ENCODE data around the gene TXK.

TXK gene

DNA sequence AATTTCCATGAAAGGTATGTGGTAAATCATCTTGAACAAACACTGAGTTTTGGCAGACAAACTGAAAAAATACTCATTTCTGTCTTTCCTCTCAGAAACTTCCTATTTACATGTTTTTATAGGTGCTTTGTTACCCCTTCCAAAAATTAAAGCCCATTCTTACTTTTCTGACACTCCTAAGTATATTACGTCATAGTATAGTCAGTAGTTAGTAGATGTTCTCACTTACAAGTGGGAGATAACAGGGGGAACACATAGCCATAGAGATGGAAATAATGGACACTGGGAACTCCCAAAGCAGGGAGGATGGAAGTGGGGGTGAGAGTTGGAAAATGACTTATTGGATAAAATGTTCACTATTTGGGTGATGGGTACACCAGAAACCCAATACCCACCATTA, 28.8 kb downstream of the TXK start:
- H3K27me3 ChIP-seq (ENCODE audit: insufficient read depth, low read depth): no peaks in the 10 kb centered on the region
- H3K4me2 ChIP-seq: no peak overlapping the region
- TF ChIP-seq, protein P1, sequence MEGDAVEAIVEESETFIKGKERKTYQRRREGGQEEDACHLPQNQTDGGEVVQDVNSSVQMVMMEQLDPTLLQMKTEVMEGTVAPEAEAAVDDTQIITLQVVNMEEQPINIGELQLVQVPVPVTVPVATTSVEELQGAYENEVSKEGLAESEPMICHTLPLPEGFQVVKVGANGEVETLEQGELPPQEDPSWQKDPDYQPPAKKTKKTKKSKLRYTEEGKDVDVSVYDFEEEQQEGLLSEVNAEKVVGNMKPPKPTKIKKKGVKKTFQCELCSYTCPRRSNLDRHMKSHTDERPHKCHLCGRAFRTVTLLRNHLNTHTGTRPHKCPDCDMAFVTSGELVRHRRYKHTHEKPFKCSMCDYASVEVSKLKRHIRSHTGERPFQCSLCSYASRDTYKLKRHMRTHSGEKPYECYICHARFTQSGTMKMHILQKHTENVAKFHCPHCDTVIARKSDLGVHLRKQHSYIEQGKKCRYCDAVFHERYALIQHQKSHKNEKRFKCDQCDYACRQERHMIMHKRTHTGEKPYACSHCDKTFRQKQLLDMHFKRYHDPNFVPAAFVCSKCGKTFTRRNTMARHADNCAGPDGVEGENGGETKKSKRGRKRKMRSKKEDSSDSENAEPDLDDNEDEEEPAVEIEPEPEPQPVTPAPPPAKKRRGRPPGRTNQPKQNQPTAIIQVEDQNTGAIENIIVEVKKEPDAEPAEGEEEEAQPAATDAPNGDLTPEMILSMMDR (conservative IDR thresholded peaks at IDR 0.05; ENCODE audit: low read depth, low read length): no peak
- H3K79me2 ChIP-seq (ENCODE audit: insufficient read depth, low read depth): no peaks in the 10 kb centered on the region
- H4K20me1 ChIP-seq (ENCODE audit: insufficient read depth): no peaks in the 10 kb centered on the region
- H3K4me1 ChIP-seq (ENCODE audit: low read depth, poor library complexity, severe bottlenecking): peaks cover 47% of the 10 kb centered on the region
- no peak overlapping the region for H3K4me3 ChIP-seq (IDR thresholded peaks at IDR 0.05; ENCODE audit: insufficient read depth, low read depth, low read length)
- no peak overlapping the region for H2AFZ ChIP-seq (ENCODE audit: low read depth)
- no peak overlapping the region for H3K9ac ChIP-seq
- H3K27ac ChIP-seq: no peak overlapping the region
- no peaks in the 10 kb centered on the region for H3K36me3 ChIP-seq (ENCODE audit: insufficient read depth)

DNA sequence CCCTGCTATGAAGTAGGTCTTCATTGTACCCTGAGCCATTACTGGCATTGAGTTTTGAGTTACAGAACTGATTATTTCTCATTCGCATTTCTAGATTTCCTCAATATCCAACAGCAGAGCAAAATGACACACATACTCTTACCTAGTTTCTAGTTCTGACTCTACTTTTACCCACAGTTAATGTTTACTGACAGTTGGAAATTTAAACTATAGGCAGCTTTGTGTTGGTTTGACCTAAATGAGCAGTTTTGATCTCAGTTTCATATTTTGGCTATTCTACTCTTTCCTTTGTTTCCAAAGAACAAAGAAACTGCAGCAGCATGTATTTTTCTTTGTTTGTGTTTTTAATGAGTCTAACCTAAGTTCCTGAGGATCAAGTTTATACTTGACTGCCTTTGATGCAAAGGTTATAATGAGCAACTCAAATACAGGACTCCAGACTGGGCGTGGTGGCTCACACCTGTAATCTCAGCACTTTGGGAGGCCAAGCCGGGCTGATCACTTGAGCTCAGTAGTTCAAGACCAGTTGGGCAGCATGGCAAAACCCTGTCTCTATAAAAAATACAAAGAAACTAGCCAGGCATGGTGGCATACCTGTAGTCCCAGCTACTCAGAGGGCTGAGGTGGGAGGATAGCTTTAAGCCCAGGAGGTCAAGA, 30.4 kb downstream of the TXK start:
- no peaks in the 10 kb centered on the region for H3K27me3 ChIP-seq (ENCODE audit: insufficient read depth, low read depth)
- no peak overlapping the region for H2AFZ ChIP-seq (ENCODE audit: low read depth)
- H3K4me2 ChIP-seq: peak overlapping the region; percentile 16; the same call in 1 of the 2 replicates
- peak overlapping the region; percentile 86 for H3K27ac ChIP-seq
- H4K20me1 ChIP-seq (ENCODE audit: insufficient read depth): no peaks in the 10 kb centered on the region
- H3K4me1 ChIP-seq (ENCODE audit: low read depth, poor library complexity, severe bottlenecking): peaks cover 42% of the 10 kb centered on the region
- no peaks in the 10 kb centered on the region for H3K36me3 ChIP-seq (ENCODE audit: insufficient read depth)
- TF ChIP-seq, protein P1 (conservative IDR thresholded peaks at IDR 0.05; ENCODE audit: low read depth, low read length): no peak
- no peak overlapping the region for H3K4me3 ChIP-seq (IDR thresholded peaks at IDR 0.05; ENCODE audit: insufficient read depth, low read depth, low read length)
- no peaks in the 10 kb centered on the region for H3K79me2 ChIP-seq (ENCODE audit: insufficient read depth, low read depth)
- peak overlapping the region; percentile 20; the same call in 1 of the 2 replicates for H3K9ac ChIP-seq

- TF ChIP-seq, protein P1 (conservative IDR thresholded peaks at IDR 0.05; ENCODE audit: low read depth, low read length): no peak
- Histone ChIP-seq H4K20me1 (ENCODE audit: insufficient read depth) (no peaks in the 10 kb centered on the region), H3K27me3 (ENCODE audit: insufficient read depth, low read depth) (no peaks in the 10 kb centered on the region), H3K27ac (peak overlapping the region; percentile 86; the same call in 1 of the 2 replicates), H3K4me2 (peak overlapping the region; percentile 16), H3K9ac (no peak overlapping the region), H3K79me2 (ENCODE audit: insufficient read depth, low read depth) (no peaks in the 10 kb centered on the region), H3K4me1 (ENCODE audit: low read depth, poor library complexity, severe bottlenecking) (peaks cover 42% of the 10 kb centered on the region), H2AFZ (ENCODE audit: low read depth) (no peak overlapping the region), H3K36me3 (ENCODE audit: insufficient read depth) (no peaks in the 10 kb centered on the region), H3K4me3 (IDR thresholded peaks at IDR 0.05; ENCODE audit: insufficient read depth, low read depth, low read length) (no peak overlapping the region)
Observed at GRCh38 chr4:48102303-48102702, 31.7 kb downstream of the TXK start.

DNA sequence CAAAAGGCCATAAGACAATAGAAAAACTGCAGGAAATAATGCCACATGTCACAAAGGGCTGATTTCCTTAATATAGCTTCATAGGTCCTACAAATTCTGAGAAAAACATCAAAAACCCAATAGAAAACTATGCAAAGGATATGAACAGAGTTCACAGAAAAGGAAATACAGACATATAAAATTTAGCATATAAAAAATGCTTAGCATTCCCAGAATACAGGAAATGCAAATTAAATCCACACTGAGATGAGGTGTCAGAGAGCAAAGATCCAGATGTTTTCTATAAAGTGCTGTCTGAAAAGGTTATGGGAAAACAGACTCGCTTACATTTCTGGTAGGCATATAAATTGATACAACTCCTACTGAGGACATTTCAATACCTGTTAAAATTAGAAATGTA, 33.8 kb downstream of the TXK start:
- H3K27ac ChIP-seq: no peak overlapping the region
- no peaks in the 10 kb centered on the region for H3K36me3 ChIP-seq (ENCODE audit: insufficient read depth)
- no peak overlapping the region for H2AFZ ChIP-seq (ENCODE audit: low read depth)
- H4K20me1 ChIP-seq (ENCODE audit: insufficient read depth): no peaks in the 10 kb centered on the region
- H3K4me3 ChIP-seq (IDR thresholded peaks at IDR 0.05; ENCODE audit: insufficient read depth, low read depth, low read length): no peak overlapping the region
- H3K9ac ChIP-seq: no peak overlapping the region
- no peak overlapping the region for H3K4me2 ChIP-seq
- TF ChIP-seq, protein P1 (conservative IDR thresholded peaks at IDR 0.05; ENCODE audit: low read depth, low read length): no peak
- no peaks in the 10 kb centered on the region for H3K27me3 ChIP-seq (ENCODE audit: insufficient read depth, low read depth)
- H3K4me1 ChIP-seq (ENCODE audit: low read depth, poor library complexity, severe bottlenecking): peaks cover 36% of the 10 kb centered on the region
- H3K79me2 ChIP-seq (ENCODE audit: insufficient read depth, low read depth): no peaks in the 10 kb centered on the region

Data from KMS-11 (cell line).